Measurements from ENCODE around the gene USP8. TPM values are rescaled to one million over a fixed set of nuclear protein-coding genes. Genes with fewer than 3 reads are reported as not detected.

The USP8 gene
- total and polyA plus RNA-seq, 2 donors (not counting 1 experiment from before 2014, with no cell fraction given), result 25.7 to 126 TPM

GRCh38 chr15:50542887-50543210, 118.6 kb downstream of the USP8 start:
- Histone ChIP-seq H3K4me2 (replicated peaks; ENCODE audit: low read depth, low read length, poor library complexity, severe bottlenecking) (no peak overlapping the region), H3K4me1 (ENCODE audit: control insufficient read depth in 2 of 2, insufficient read depth in 2 of 2, low read length in 2 of 2) (no peaks in the 10 kb centered on the region), H3K27ac (ENCODE audit: low read length in 2 of 2) (no peak overlapping the region), H3K79me2 (ENCODE audit: control insufficient read depth, insufficient read depth, low read length) (no peaks in the 10 kb centered on the region), H3K9me3 (ENCODE audit: control extremely low read depth in 1 of 3, control insufficient read depth in 2 of 3, insufficient read depth in 1 of 3, low read length in 2 of 3) (no peaks in the 10 kb centered on the region), H3K27me3 (replicated peaks in 1 of 4; ENCODE audit: control extremely low read depth in 1 of 4, control insufficient read depth in 3 of 4, insufficient read depth in 4 of 4, low read length in 3 of 4) (peaks cover 0 to 2% (median 0%) of the 10 kb centered on the region in 4 experiments), H3K4me3 (ENCODE audit: control extremely low read depth in 1 of 5, extremely low read depth in 1 of 5, insufficient read depth in 1 of 5, low read depth in 2 of 5, low read length in 4 of 5) (no peak overlapping the region), H3K9ac (ENCODE audit: low read length) (no peak overlapping the region), H4K20me1 (ENCODE audit: control insufficient read depth, insufficient read depth, low read length, poor library complexity, severe bottlenecking) (no peaks in the 10 kb centered on the region), H3K36me3 (replicated peaks in 1 of 2; ENCODE audit: control extremely low read depth in 1 of 2, control insufficient read depth in 1 of 2, extremely low read depth in 1 of 2, insufficient read depth in 2 of 2, low read length in 1 of 2) (no peaks in the 10 kb centered on the region), H2AFZ (ENCODE audit: insufficient read depth, low read depth, low read length, poor library complexity, severe bottlenecking) (no peak overlapping the region)
- H3K9me3 Mint-ChIP-seq (ENCODE audit: insufficient read depth), result no peaks in the 10 kb centered on the region
- ChIA-PET CTCF (no interaction called here), POLR2A (no interaction called here)
- TF ChIP-seq EZH2 (IDR thresholded peaks at IDR 0.05; ENCODE audit: borderline replicate concordance, insufficient read depth, low read depth, low read length, poor library complexity, severe bottlenecking) (no peak), CTCF (IDR thresholded peaks at IDR 0.05) (no peak)
- H3K4me1 Mint-ChIP-seq, result no peaks in the 10 kb centered on the region
- DNase-seq, result no peak
- intact Hi-C loops (cut with micrococcal nuclease), result no loop called here
- ATAC-seq (ENCODE audit: low read depth), result no peak
- WGBS (ENCODE audit: insufficient coverage), result no CpG with 5 or more reads among the region's 2 CpGs
- H3K4me3 Mint-ChIP-seq, result no peak overlapping the region
- no peak overlapping the region for H3K27ac Mint-ChIP-seq
- H3K27me3 Mint-ChIP-seq, result peaks cover 4% of the 10 kb centered on the region

- H3K27me3 ChIP-seq (replicated peaks in 1 of 4; ENCODE audit: control extremely low read depth in 1 of 4, control insufficient read depth in 3 of 4, insufficient read depth in 4 of 4, low read length in 3 of 4), result peaks cover 0 to 2% (median 0%) of the 10 kb centered on the region in 4 experiments
- no peaks in the 10 kb centered on the region for H3K9me3 Mint-ChIP-seq (ENCODE audit: insufficient read depth)
- peaks cover 4% of the 10 kb centered on the region for H3K27me3 Mint-ChIP-seq
- H3K4me1 ChIP-seq (ENCODE audit: control insufficient read depth in 2 of 2, insufficient read depth in 2 of 2, low read length in 2 of 2), result no peaks in the 10 kb centered on the region
- CTCF ChIA-PET, result no interaction called here
- TF ChIP-seq CTCF (IDR thresholded peaks at IDR 0.05) (no peak), EZH2 (IDR thresholded peaks at IDR 0.05; ENCODE audit: borderline replicate concordance, insufficient read depth, low read depth, low read length, poor library complexity, severe bottlenecking) (no peak)
- 94% methylated on average over 2 of the region's 3 CpGs for WGBS (ENCODE audit: insufficient coverage)
- H2AFZ ChIP-seq (ENCODE audit: insufficient read depth, low read depth, low read length, poor library complexity, severe bottlenecking), result no peak overlapping the region
- ATAC-seq (ENCODE audit: low read depth), result no peak
- H3K4me2 ChIP-seq (replicated peaks; ENCODE audit: low read depth, low read length, poor library complexity, severe bottlenecking), result no peak overlapping the region
- no peak overlapping the region for H3K4me3 Mint-ChIP-seq
- intact Hi-C loops (cut with micrococcal nuclease), result no loop called here
- no peak for DNase-seq
- no peak overlapping the region for H3K27ac Mint-ChIP-seq
- POLR2A ChIA-PET, result no interaction called here
- no peak overlapping the region for H3K27ac ChIP-seq (ENCODE audit: low read length in 2 of 2)
- no peaks in the 10 kb centered on the region for H3K4me1 Mint-ChIP-seq
- H3K36me3 ChIP-seq (replicated peaks in 1 of 2; ENCODE audit: control extremely low read depth in 1 of 2, control insufficient read depth in 1 of 2, extremely low read depth in 1 of 2, insufficient read depth in 2 of 2, low read length in 1 of 2), result no peaks in the 10 kb centered on the region
- H3K4me3 ChIP-seq (ENCODE audit: control extremely low read depth in 1 of 5, extremely low read depth in 1 of 5, insufficient read depth in 1 of 5, low read depth in 2 of 5, low read length in 4 of 5), result no peak overlapping the region
- H4K20me1 ChIP-seq (ENCODE audit: control insufficient read depth, insufficient read depth, low read length, poor library complexity, severe bottlenecking), result no peaks in the 10 kb centered on the region
- no peaks in the 10 kb centered on the region for H3K9me3 ChIP-seq (ENCODE audit: control extremely low read depth in 1 of 3, control insufficient read depth in 2 of 3, insufficient read depth in 1 of 3, low read length in 2 of 3)
- H3K79me2 ChIP-seq (ENCODE audit: control insufficient read depth, insufficient read depth, low read length), result no peaks in the 10 kb centered on the region
- no peak overlapping the region for H3K9ac ChIP-seq (ENCODE audit: low read length)
Observed at GRCh38 chr15:50543556-50543955, 119.4 kb downstream of the USP8 start.

Data from B cell (primary cell).